Heart right ventricle (tissue), 16 donors: ENCODE measurements around the gene MORN4. TPM values are rescaled to one million over a fixed set of nuclear protein-coding genes. Genes with fewer than 3 reads are reported as not detected.

Experiments used
- ATAC-seq, 8 donors: fragments of 200-7000 bp; cut with Tn5 transposase; one replicate each; pipeline ENCODE4 v1.9.1; 2020; ENCODE audit warnings: mild to moderate bottlenecking in 8 of 8, moderate library complexity in 8 of 8, moderate number of reproducible peaks in 1 of 8
- DNase-seq, 2 donors: peaks; one replicate each; pipeline ENCODE4 v3.0.0-alpha.2; 2020
- H3K27ac ChIP-seq, 10 donors: fragments of 200-600 bp; sonication (generic) in 2 of 10; one replicate each; pipeline versions ENCODE4 v1.5.0 to v1.8.0; 2020 to 2022; ENCODE audit warnings: mild to moderate bottlenecking in 3 of 10
- H3K27me3 ChIP-seq, 7 donors: fragments of 200-600 bp; one replicate each; pipeline ENCODE4 v1.8.0; 2021 to 2022; ENCODE audit warnings: mild to moderate bottlenecking in 2 of 7
- H3K36me3 ChIP-seq, 9 donors: fragments of 200-600 bp; sonication (generic) in 1 of 9; one replicate each; pipeline versions ENCODE4 v1.5.0 to v1.8.0; 2020 to 2022; ENCODE audit warnings: mild to moderate bottlenecking in 2 of 9
- H3K4me1 ChIP-seq, 9 donors: fragments of 200-600 bp; sonication (generic) in 1 of 9; one replicate each; pipeline versions ENCODE4 v1.5.0 to v1.8.0; 2020 to 2022; ENCODE audit warnings: mild to moderate bottlenecking in 4 of 9
- H3K4me3 ChIP-seq, 10 donors: fragments of 200-600 bp; sonication (generic) in 2 of 10; one replicate each; pipeline versions ENCODE4 v1.5.0 to v1.8.0; 2020 to 2022; ENCODE audit warnings: mild to moderate bottlenecking in 7 of 10, moderate library complexity in 2 of 10
- H3K9me3 ChIP-seq, 11 donors: fragments of 200-600 bp in 10 of 11; sonication (generic) in 2 of 11; one replicate each; pipeline versions ENCODE4 v1.5.0 to v1.8.0; 2013 to 2022; ENCODE audit warnings: mild to moderate bottlenecking in 2 of 11, control low read depth in 1 of 11, moderate library complexity in 1 of 11
- CTCF ChIP-seq, 9 donors: fragments of 200-600 bp; sonication (generic) in 2 of 9; IDR thresholded peaks; one replicate each; pipeline versions ENCODE4 v1.5.0 to v1.8.0; 2021 to 2022; ENCODE audit warnings: antibody characterized with exemption in 9 of 9, mild to moderate bottlenecking in 5 of 9, moderate library complexity in 1 of 9
- WGBS, 2 donors: extraction: QIAGEN DNeasy Blood & Tissue Kit; methylation state at CpG; one replicate each; pipeline ENCODE4 v1.1.7; 2013; ENCODE audit warnings: inconsistent platforms in 1 of 2; 5-methylcytosine and 5-hydroxymethylcytosine counted together
- intact Hi-C, 10 donors: fragments of 100-400 bp; cut with DNase I; formaldehyde crosslinking; loops; one replicate each; pipeline versions ENCODE4 v1.11.1 to v1.14.2; 2022
- polyA plus RNA-seq, 2 donors: library from polyadenylated mRNA; stranded (reverse); fragments of 200-250 nt; gene quantifications; one replicate each; pipeline ENCODE4 v1.2.3, GENCODE V29; 2013
- total RNA-seq, 10 donors: library from RNA; stranded (reverse); fragmentation: NEBNext Ultra II Directional in 3 of 10; extraction: Animal tissue kit (Norgen Biotek cat#: 25700) in 3 of 10; gene quantifications; one replicate each; pipeline versions ENCODE4 v1.2.1 to v1.2.4, GENCODE V29; 2021 to 2023
- donor health status: Arrhythmogenic right ventricular cardiomyopathy.
- donor health status: ischemic (EF 13 %, LVEDD 7.1; RV severe dilation, severe dysfunction).
- donor health status: healthy with polysubstance abuse.
- donor health status: DM: no; HTN: yes; CAD: no.
- donor health status: DM: no; HTN: no; CAD: no.
- donor health status: ischemic (EF 25% LVEDD 6.9; RV normal size, moderate dysfunction).
- donor health status: ischemic (EF 25% LVEDD 5.7; RV mildly dilated, moderate dysfunction).
- donor health status: healthy.
- donor health status: DM: yes; HTN: yes; CAD: no.
- donor health status: Ischemic cardiomyopathy.
- donor health status: ischemic (EF 35%, LVEDD 5.7; RV mildly dilated, moderate dysfunction).
- donor health status: nonischemic (EF 11% LVEDD 7.7; RV severe dilation, severe dysfunction).
- donor health status: DM: yes; HTN: yes; CAD: no.
- donor health status: PGD.
- donor health status: ischemic (EF 29% LVEDD 5.4; RV normal size, mild dysfunction).
- donor health status: nonischemic (EF 23%, LVEDD 6.1; RV moderate dilation, normal function).

MORN4 gene
- total and polyA plus RNA-seq, 12 donors: 4.4 to 17.6 (median 13.3) TPM

- H3K9me3 ChIP-seq: no peaks in the 10 kb centered on the region
- H3K4me3 ChIP-seq: no peak overlapping the region
- whole genome bisulfite sequencing, 2 donors: 40 to 43% methylated on average over 4 of the region's 4 CpGs
- intact Hi-C loops: no loop called here
- peaks cover 0 to 18% (median 6%) of the 10 kb centered on the region in 9 donors for H3K4me1 ChIP-seq
- H3K27ac ChIP-seq: peak overlapping the region in 3 of 10 donors; percentile 20 to 53 (median 45)
- no peaks in the 10 kb centered on the region for H3K27me3 ChIP-seq
- no peaks in the 10 kb centered on the region for H3K36me3 ChIP-seq
- ATAC-seq: peak in 3 of 8 donors; percentile 23 to 70 (median 25)
- no peak for DNase-seq
- TF ChIP-seq CTCF (IDR thresholded peaks at IDR 0.05): no peak
Observed at GRCh38 chr10:97627731-97628130, 5.6 kb downstream of the MORN4 start.

GRCh38 chr10:97623277-97623676 is 10.0 kb downstream of the MORN4 start:
- Histone ChIP-seq H3K27ac (no peak overlapping the region), H3K36me3 (no peaks in the 10 kb centered on the region), H3K4me1 (peaks cover 0 to 11% (median 4%) of the 10 kb centered on the region in 9 donors), H3K4me3 (no peak overlapping the region), H3K9me3 (no peaks in the 10 kb centered on the region), H3K27me3 (no peaks in the 10 kb centered on the region)
- WGBS, 2 donors: 90 to 96% methylated on average over 1 of the region's 1 CpG
- TF ChIP-seq CTCF (IDR thresholded peaks at IDR 0.05): no peak
- ATAC-seq (no peak), DNase-seq (no peak)
- intact Hi-C loops: no loop called here

- Histone ChIP-seq H3K4me3 (no peak overlapping the region), H3K9me3 (no peaks in the 10 kb centered on the region), H3K36me3 (peaks cover 0 to 26% (median 0%) of the 10 kb centered on the region in 9 donors), H3K27ac (no peak overlapping the region), H3K4me1 (no peaks in the 10 kb centered on the region), H3K27me3 (no peaks in the 10 kb centered on the region)
- no peak for TF ChIP-seq CTCF (IDR thresholded peaks at IDR 0.05)
- DNase-seq (no peak), ATAC-seq (no peak)
- intact Hi-C loops: loop anchor here in 4 of 10 donors (5.0 to 10.0 kb wide), 5 partner anchors 124 to 214 kb away; partner anchors contain the start of genes MMS19 (in 1 of the 4), RRP12 (in 1 of the 4) and UBTD1 (in 1 of the 4)
- WGBS, 2 donors: 94 to 96% methylated on average over 4 of the region's 4 CpGs
Observed at GRCh38 chr10:97618733-97619132, 14.6 kb downstream of the MORN4 start.

- Histone ChIP-seq H3K27ac (no peak overlapping the region), H3K9me3 (no peaks in the 10 kb centered on the region), H3K4me1 (no peaks in the 10 kb centered on the region), H3K36me3 (peaks cover 0 to 26% (median 0%) of the 10 kb centered on the region in 9 donors), H3K4me3 (no peak overlapping the region), H3K27me3 (no peaks in the 10 kb centered on the region)
- no peak for TF ChIP-seq CTCF (IDR thresholded peaks at IDR 0.05)
- ATAC-seq (no peak), DNase-seq (no peak)
- WGBS, 2 donors: 87 to 96% methylated on average over 4 of the region's 4 CpGs
- intact Hi-C loops: loop anchor here in 4 of 10 donors (5.0 to 10.0 kb wide), 5 partner anchors 123 to 213 kb away; partner anchors contain the start of genes MMS19 (in 1 of the 4), RRP12 (in 1 of the 4) and UBTD1 (in 1 of the 4)
Observed at GRCh38 chr10:97618285-97618684, 15.0 kb downstream of the MORN4 start.
